MV-4-11 (cell line): ENCODE measurements around the gene LAPTM5.
"Not testable (repeated sequence)": the region's sequence is repeated elsewhere in the genome, so short reads cannot be mapped to it uniquely, and the experiment has no call there.

Experiments used
- DNase-seq: peaks from one replicate; lab custom pipeline; 2025; lab: John Stamatoyannopoulos, UW

LAPTM5 gene

GRCh38 chr1:30693822-30694221, 63.8 kb downstream of the LAPTM5 start:
- no peak for DNase-seq

GRCh38 chr1:30693366-30693765, 64.2 kb downstream of the LAPTM5 start:
- DNase-seq: no peak

- DNase-seq: no peak
These were observed 64.6 kb downstream of the LAPTM5 start for GRCh38 chr1:30692948-30693301.

GRCh38 chr1:30692201-30692947, 65.2 kb downstream of the LAPTM5 start:
- DNase-seq: no peak

GRCh38 chr1:30691480-30691879, 66.1 kb downstream of the LAPTM5 start:
- no peak for DNase-seq

- no peak for DNase-seq
These were observed 67.5 kb downstream of the LAPTM5 start for GRCh38 chr1:30689901-30690645.

- no peak for DNase-seq
These were observed 68.4 kb downstream of the LAPTM5 start for GRCh38 chr1:30688920-30689794.

GRCh38 chr1:30688516-30688915, 69.1 kb downstream of the LAPTM5 start:
- not testable (repeated sequence) for DNase-seq

GRCh38 chr1:30687886-30688285, 69.7 kb downstream of the LAPTM5 start:
- no peak for DNase-seq

- DNase-seq: no peak
These were observed 71.2 kb downstream of the LAPTM5 start for GRCh38 chr1:30686236-30686935.

GRCh38 chr1:30685796-30686165, 71.8 kb downstream of the LAPTM5 start:
- DNase-seq: no peak

GRCh38 chr1:30684881-30685795, 72.4 kb downstream of the LAPTM5 start:
- no peak for DNase-seq

GRCh38 chr1:30684259-30684658, 73.3 kb downstream of the LAPTM5 start:
- DNase-seq: no peak

GRCh38 chr1:30683699-30684098, 73.9 kb downstream of the LAPTM5 start:
- no peak for DNase-seq
